Endothelial cell of umbilical vein (primary cell): ENCODE data around the gene PPP1R15B. TPM values are rescaled to one million over a fixed set of nuclear protein-coding genes. Genes with fewer than 3 reads are reported as not detected.

Experiments used
- BruUV-seq: library from RNA; stranded (reverse); fragments of 400-500 nt; replicated peaks from 2 replicates; lab custom pipeline; 2021; lab: Mats Ljungman, UMichigan
- CTCF ChIA-PET: fragments of 300-600, 350-600 bp; sonication (Branson Sonifier 250); formaldehyde crosslinking; loops from one replicate; lab custom pipeline; 2021; ENCODE audit warnings: antibody characterized with exemption, inconsistent platforms; lab: Charles Lee
- POLR2A ChIA-PET: fragments of 300-600, 350-600 bp; sonication (Branson Sonifier 250); formaldehyde crosslinking; loops from one replicate; lab custom pipeline; 2021; ENCODE audit warnings: antibody characterized with exemption, inconsistent platforms; lab: Charles Lee
- DNase-seq: peaks from one replicate; pipeline ENCODE4 v3.0.0-alpha.2; 2011; ENCODE audit warnings: low read depth, low spot score
- FAIRE-seq: peaks from 2 replicates; lab custom pipeline; 2011; peaks lifted over from hg19 to GRCh38; lab: Jason Lieb, UNC
- H2AFZ ChIP-seq: 2 replicates; pipeline ENCODE4 v1.6.0; 2012; ENCODE audit warnings: low read depth, low read length, control low read depth, inconsistent platforms
- H3K27ac ChIP-seq: 2 replicates; pipeline ENCODE4 v1.5.1; 2011; ENCODE audit warnings: low read depth, mild to moderate bottlenecking, control low read depth, low read length, moderate library complexity; ENCODE audit not compliant: insufficient read depth
- H3K27me3 ChIP-seq, 2 experiments: 2 replicates each; pipeline versions ENCODE4 v1.6.0 to v1.6.1; 2011; ENCODE audit warnings: low read length in 2 of 2, mixed read lengths in 1 of 2; ENCODE audit not compliant: control insufficient read depth in 2 of 2, insufficient read depth in 2 of 2
- H3K36me3 ChIP-seq, 2 experiments: 2 replicates in 1 of 2; 3 replicates in 1 of 2; pipeline ENCODE4 v1.5.1; 2011; ENCODE audit warnings: low read length in 2 of 2, mild to moderate bottlenecking in 1 of 2, moderate library complexity in 1 of 2; ENCODE audit not compliant: control insufficient read depth in 2 of 2, insufficient read depth in 2 of 2; ENCODE audit errors: extremely low read depth in 1 of 2
- H3K4me1 ChIP-seq: 3 replicates; pipeline ENCODE4 v1.5.1; 2011; ENCODE audit warnings: mild to moderate bottlenecking, low read length; ENCODE audit not compliant: control insufficient read depth, insufficient read depth; ENCODE audit errors: extremely low read depth
- H3K4me2 ChIP-seq: 2 replicates; pipeline ENCODE4 v1.6.1; 2011; ENCODE audit warnings: low read length, control low read depth, mixed read lengths; ENCODE audit not compliant: insufficient read depth
- H3K4me3 ChIP-seq, 3 experiments: fragments of 200-600 bp in 1 of 3; sonication (generic), shearing (Covaris generic) in 1 of 3; replicated peaks in 1 of 3; 2 replicates each; pipeline ENCODE4 v1.5.1; 2011 to 2016; ENCODE audit warnings: control low read depth in 3 of 3, low read length in 3 of 3, mild to moderate bottlenecking in 2 of 3, inconsistent platforms in 1 of 3, low read depth in 1 of 3, moderate library complexity in 1 of 3; ENCODE audit not compliant: insufficient read depth in 1 of 3
- H3K79me2 ChIP-seq: 2 replicates; pipeline ENCODE4 v1.6.0; 2012; ENCODE audit warnings: low read length, inconsistent platforms; ENCODE audit not compliant: control insufficient read depth, insufficient read depth
- H3K9ac ChIP-seq: replicated peaks from 2 replicates; pipeline ENCODE3; 2011; ENCODE audit warnings: low read length, control low read depth; ENCODE audit not compliant: insufficient read depth; ENCODE audit errors: extremely low read depth
- H3K9me1 ChIP-seq: replicated peaks from 3 replicates; pipeline ENCODE4 v1.6.0; 2011; ENCODE audit warnings: mild to moderate bottlenecking, low read length; ENCODE audit not compliant: control insufficient read depth, insufficient read depth; ENCODE audit errors: extremely low read depth
- H3K9me3 ChIP-seq: replicated peaks from 2 replicates; pipeline ENCODE4 v1.5.1; 2012; ENCODE audit warnings: low read length, inconsistent platforms; ENCODE audit not compliant: control insufficient read depth, insufficient read depth
- H4K20me1 ChIP-seq: replicated peaks from 2 replicates; pipeline ENCODE3; 2011; ENCODE audit warnings: mild to moderate bottlenecking, low read length; ENCODE audit not compliant: control insufficient read depth, insufficient read depth; ENCODE audit errors: extremely low read depth
- CTCF ChIP-seq, 2 donors: IDR thresholded peaks; 1 replicate in 1 of 2; 2 replicates in 1 of 2; pipeline ENCODE4 v1.5.1; 2011; ENCODE audit warnings: low read length in 2 of 2, mild to moderate bottlenecking in 2 of 2, moderate library complexity in 2 of 2, control low read depth in 1 of 2, inconsistent platforms in 1 of 2, low read depth in 1 of 2; ENCODE audit not compliant: insufficient read depth in 1 of 2; ENCODE audit errors: extremely low read depth in 1 of 2
- EZH2 ChIP-seq: IDR thresholded peaks from 2 replicates; pipeline ENCODE4 v1.6.1; 2012; ENCODE audit warnings: borderline replicate concordance, low read depth, mild to moderate bottlenecking, moderate library complexity, low read length, inconsistent platforms; ENCODE audit not compliant: severe bottlenecking
- FOS ChIP-seq: IDR thresholded peaks from 2 replicates; pipeline ENCODE4 v1.6.1; 2011; ENCODE audit warnings: mild to moderate bottlenecking, low read length, moderate library complexity, borderline replicate concordance; ENCODE audit not compliant: insufficient read depth
- GATA2 ChIP-seq: IDR thresholded peaks from 2 replicates; pipeline ENCODE4 v1.7.0; 2011; ENCODE audit warnings: low read depth, mild to moderate bottlenecking, moderate library complexity, mixed read lengths, low read length; ENCODE audit not compliant: insufficient read length, insufficient read depth
- JUN ChIP-seq: IDR thresholded peaks from 2 replicates; pipeline ENCODE4 v1.6.1; 2011; ENCODE audit warnings: borderline replicate concordance, low read depth; ENCODE audit not compliant: insufficient read length, insufficient read depth
- MAX ChIP-seq: IDR thresholded peaks from 2 replicates; pipeline ENCODE4 v1.6.1; 2011; ENCODE audit not compliant: insufficient read depth, insufficient read length
- MYC ChIP-seq: IDR thresholded peaks from one replicate; pipeline ENCODE4 v1.6.1; 2011; ENCODE audit warnings: mild to moderate bottlenecking, low read depth, low read length
- POLR2A ChIP-seq: IDR thresholded peaks from 2 replicates; pipeline ENCODE4 v1.6.1; 2012; ENCODE audit warnings: low read depth, mild to moderate bottlenecking, control low read depth, low read length
- POLR2AphosphoS5 ChIP-seq: IDR thresholded peaks from 2 replicates; pipeline ENCODE4 v1.6.1; 2012; ENCODE audit warnings: low read depth, mild to moderate bottlenecking, control low read depth, low read length, moderate library complexity; ENCODE audit not compliant: insufficient read depth
- dilution Hi-C: fragments of 300-500 bp; cut with MboI; formaldehyde crosslinking; loops from one replicate; pipeline ENCODE4 v1.15.0; 2019; ENCODE audit warnings: low sequenced_read_pairs; ENCODE audit not compliant: extremely low pct_ligation_motif_present
- intact Hi-C: fragments of 100-400 bp; cut with micrococcal nuclease; formaldehyde crosslinking; loops from one replicate; pipeline ENCODE4 v1.10.0; 2022
- polyA plus RNA-seq, 4 experiments: library from polyadenylated mRNA; depleted of rRNA in 3 of 4; stranded (reverse) in 3 of 4; unstranded in 1 of 4; fragments of >200 nt; gene quantifications; 2 replicates each; pipeline versions ENCODE4 v1.2.1 to v1.2.3, GENCODE V29; 2011 to 2012; ENCODE audit warnings: missing spikeins in 1 of 4
- total RNA-seq: library from RNA; stranded (reverse); gene quantifications from 2 replicates; pipeline ENCODE4 v1.2.3, GENCODE V29; 2021

PPP1R15B gene
- total and polyA plus RNA-seq, 2 donors (not counting 3 experiments of a cell fraction or from before 2014, with no cell fraction given): 16.8 to 39.8 TPM

- BruUV-seq: no TSS peak
- Histone ChIP-seq H3K4me3 (no peak overlapping the region), H3K27me3 (no peaks in the 10 kb centered on the region), H4K20me1 (no peaks in the 10 kb centered on the region), H3K36me3 (peaks cover 0 to 26% of the 10 kb centered on the region in 2 experiments), H3K27ac (no peak overlapping the region), H3K4me2 (no peak overlapping the region), H2AFZ (no peak overlapping the region), H3K9me1 (no peaks in the 10 kb centered on the region), H3K9me3 (no peaks in the 10 kb centered on the region), H3K79me2 (no peaks in the 10 kb centered on the region), H3K9ac (no peak overlapping the region), H3K4me1 (peaks cover 26% of the 10 kb centered on the region)
- dilution Hi-C loops: no loop called here
- TF ChIP-seq JUN (no peak), EZH2 (no peak), POLR2AphosphoS5 (no peak), MAX (no peak), MYC (no peak), POLR2A (no peak), FOS (no peak), CTCF (IDR thresholded peaks at IDR 0.05; ENCODE audit: extremely low read depth in 1 of 2, insufficient read depth in 1 of 2, low read depth in 1 of 2, low read length in 2 of 2) (no peak), GATA2 (no peak)
- intact Hi-C loops: no loop called here
- FAIRE-seq (no peak), DNase-seq (no peak)
- ChIA-PET CTCF (interaction anchor here (2.3 kb wide), 1 partner anchor 10 kb away, joined by 16 read pairs; no protein-coding TSS in a partner anchor), POLR2A (interaction anchor here (0.7 kb wide), 1 partner anchor 17 kb away, joined by 9 read pairs; no protein-coding TSS in a partner anchor)
Measured at GRCh38 chr1:204421441-204421840, 9.8 kb upstream of the PPP1R15B start.
